Measurements from ENCODE around the gene OR6X1. TPM values are rescaled to one million over a fixed set of nuclear protein-coding genes. Genes with fewer than 3 reads are reported as not detected.

The OR6X1 gene
- total RNA-seq, 1 experiment from 2014 or later: not detected

GRCh38 chr11:123799438-123799837 is 45.1 kb upstream of the OR6X1 start:
- Histone ChIP-seq H3K4me1 (ENCODE audit: insufficient read depth, low read length, poor library complexity, severe bottlenecking) (no peaks in the 10 kb centered on the region), H3K36me3 (ENCODE audit: insufficient read depth, low read length, poor library complexity, severe bottlenecking) (no peaks in the 10 kb centered on the region), H3K9me3 (ENCODE audit: low read depth, low read length, poor library complexity, severe bottlenecking) (no peaks in the 10 kb centered on the region), H3K27ac (ENCODE audit: low read depth, low read length, poor library complexity, severe bottlenecking) (no peak overlapping the region), H3K4me3 (ENCODE audit: low read depth, low read length, poor library complexity, severe bottlenecking) (no peak overlapping the region), H3K27me3 (replicated peaks; ENCODE audit: insufficient read depth, low read depth, low read length, poor library complexity) (no peaks in the 10 kb centered on the region)
- POLR2A ChIA-PET (ENCODE audit: low non-redundant PET): interaction anchor here (0.6 to 0.7 kb wide), 2 partner anchors 376 to 1808 kb away, joined by 3 to 4 read pairs; no protein-coding TSS in a partner anchor
- DNase-seq (ENCODE audit: low spot score): no peak
- no TSS peak for BruUV-seq (replicated peaks)
- intact Hi-C loops (cut with micrococcal nuclease; ENCODE audit: unreplicated experiment): no loop called here
- CTCF ChIA-PET: no interaction called here
- TF ChIP-seq CTCF (conservative IDR thresholded peaks at IDR 0.05; ENCODE audit: low read depth, low read length) (no peak), EZH2 (IDR thresholded peaks at IDR 0.05; ENCODE audit: borderline replicate concordance, low read depth, low read length, poor library complexity, severe bottlenecking) (no peak)

GRCh38 chr11:123798513-123799252 is 44.4 kb upstream of the OR6X1 start:
- ChIA-PET POLR2A (ENCODE audit: low non-redundant PET) (interaction anchor here (0.6 to 0.7 kb wide), 2 partner anchors 375 to 1809 kb away, joined by 3 to 4 read pairs; no protein-coding TSS in a partner anchor), CTCF (no interaction called here)

GRCh38 chr11:123798079-123798478 is 43.8 kb upstream of the OR6X1 start:
- Histone ChIP-seq H3K27ac (ENCODE audit: low read depth, low read length, poor library complexity, severe bottlenecking) (no peak overlapping the region), H3K4me3 (ENCODE audit: low read depth, low read length, poor library complexity, severe bottlenecking) (no peak overlapping the region), H3K9me3 (ENCODE audit: low read depth, low read length, poor library complexity, severe bottlenecking) (no peaks in the 10 kb centered on the region), H3K36me3 (ENCODE audit: insufficient read depth, low read length, poor library complexity, severe bottlenecking) (no peaks in the 10 kb centered on the region), H3K4me1 (ENCODE audit: insufficient read depth, low read length, poor library complexity, severe bottlenecking) (no peaks in the 10 kb centered on the region), H3K27me3 (replicated peaks; ENCODE audit: insufficient read depth, low read depth, low read length, poor library complexity) (no peaks in the 10 kb centered on the region)
- intact Hi-C loops (cut with micrococcal nuclease; ENCODE audit: unreplicated experiment): no loop called here
- CTCF ChIA-PET: no interaction called here
- DNase-seq (ENCODE audit: low spot score): no peak
- BruUV-seq (replicated peaks): no TSS peak
- TF ChIP-seq EZH2 (IDR thresholded peaks at IDR 0.05; ENCODE audit: borderline replicate concordance, low read depth, low read length, poor library complexity, severe bottlenecking) (no peak), CTCF (conservative IDR thresholded peaks at IDR 0.05; ENCODE audit: low read depth, low read length) (no peak)
- POLR2A ChIA-PET (ENCODE audit: low non-redundant PET): no interaction called here

More at GRCh38 chr11:123798513-123799252, 44.4 kb upstream of the OR6X1 start:
- no peak for DNase-seq (ENCODE audit: low spot score)
- no peaks in the 10 kb centered on the region for H3K27me3 ChIP-seq (replicated peaks; ENCODE audit: insufficient read depth, low read depth, low read length, poor library complexity)
- BruUV-seq (replicated peaks): no TSS peak
- intact Hi-C loops (cut with micrococcal nuclease; ENCODE audit: unreplicated experiment): no loop called here
- no peak overlapping the region for H3K27ac ChIP-seq (ENCODE audit: low read depth, low read length, poor library complexity, severe bottlenecking)
- no peak overlapping the region for H3K4me3 ChIP-seq (ENCODE audit: low read depth, low read length, poor library complexity, severe bottlenecking)
- no peaks in the 10 kb centered on the region for H3K4me1 ChIP-seq (ENCODE audit: insufficient read depth, low read length, poor library complexity, severe bottlenecking)
- H3K36me3 ChIP-seq (ENCODE audit: insufficient read depth, low read length, poor library complexity, severe bottlenecking): no peaks in the 10 kb centered on the region
- no peaks in the 10 kb centered on the region for H3K9me3 ChIP-seq (ENCODE audit: low read depth, low read length, poor library complexity, severe bottlenecking)
- TF ChIP-seq EZH2 (IDR thresholded peaks at IDR 0.05; ENCODE audit: borderline replicate concordance, low read depth, low read length, poor library complexity, severe bottlenecking) (no peak), CTCF (conservative IDR thresholded peaks at IDR 0.05; ENCODE audit: low read depth, low read length) (no peak)

All from A673 (cell line).